ENCODE results near the gene DAPK1.
A peak's percentile ranks its signal among the peaks of the same experiment; 100 is the strongest.

DNA sequence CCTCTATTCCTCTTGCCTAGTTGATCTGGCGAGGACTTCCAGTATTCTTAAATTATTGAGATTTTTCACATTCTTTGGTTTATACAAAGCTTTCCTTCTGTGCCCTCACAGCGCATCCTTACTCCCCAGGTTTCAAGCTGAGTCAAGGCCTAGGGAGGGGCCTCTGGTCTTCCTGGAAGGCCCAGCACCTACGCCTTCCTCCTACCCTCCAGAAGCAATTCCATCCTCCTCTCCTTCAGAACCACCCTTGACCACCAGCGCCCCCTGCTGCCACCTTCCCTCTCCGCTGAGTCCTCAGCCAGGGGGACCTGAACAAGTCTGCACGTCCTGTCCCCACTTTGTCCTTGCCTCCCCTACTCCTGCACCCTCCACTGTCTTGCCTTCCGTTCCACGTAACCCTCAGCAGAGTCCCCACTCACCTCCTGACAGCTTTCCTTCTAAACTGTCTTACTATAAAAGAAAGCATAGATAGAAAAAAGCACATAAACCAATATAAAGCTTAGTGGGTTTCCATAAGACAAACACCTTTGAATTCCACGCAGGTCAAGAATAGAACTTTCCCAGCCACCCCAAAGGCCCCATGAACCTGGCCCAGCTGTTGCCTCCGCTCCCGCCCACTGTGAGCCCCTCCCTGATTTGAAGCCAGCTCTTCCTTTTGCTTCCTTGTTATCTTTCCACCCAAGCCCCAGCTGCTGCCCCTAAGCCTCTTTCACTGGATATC is 165.3 kb downstream of the DAPK1 start:
- TF ChIP-seq, protein P1, sequence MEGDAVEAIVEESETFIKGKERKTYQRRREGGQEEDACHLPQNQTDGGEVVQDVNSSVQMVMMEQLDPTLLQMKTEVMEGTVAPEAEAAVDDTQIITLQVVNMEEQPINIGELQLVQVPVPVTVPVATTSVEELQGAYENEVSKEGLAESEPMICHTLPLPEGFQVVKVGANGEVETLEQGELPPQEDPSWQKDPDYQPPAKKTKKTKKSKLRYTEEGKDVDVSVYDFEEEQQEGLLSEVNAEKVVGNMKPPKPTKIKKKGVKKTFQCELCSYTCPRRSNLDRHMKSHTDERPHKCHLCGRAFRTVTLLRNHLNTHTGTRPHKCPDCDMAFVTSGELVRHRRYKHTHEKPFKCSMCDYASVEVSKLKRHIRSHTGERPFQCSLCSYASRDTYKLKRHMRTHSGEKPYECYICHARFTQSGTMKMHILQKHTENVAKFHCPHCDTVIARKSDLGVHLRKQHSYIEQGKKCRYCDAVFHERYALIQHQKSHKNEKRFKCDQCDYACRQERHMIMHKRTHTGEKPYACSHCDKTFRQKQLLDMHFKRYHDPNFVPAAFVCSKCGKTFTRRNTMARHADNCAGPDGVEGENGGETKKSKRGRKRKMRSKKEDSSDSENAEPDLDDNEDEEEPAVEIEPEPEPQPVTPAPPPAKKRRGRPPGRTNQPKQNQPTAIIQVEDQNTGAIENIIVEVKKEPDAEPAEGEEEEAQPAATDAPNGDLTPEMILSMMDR (IDR thresholded peaks at IDR 0.05; ENCODE audit: extremely low read depth in 1 of 2, insufficient read depth in 1 of 2, low read depth in 1 of 2, low read length in 2 of 2), result peak; percentile 80 to 87
- TF ChIP-seq JUN (IDR thresholded peaks at IDR 0.05; ENCODE audit: borderline replicate concordance, insufficient read depth, insufficient read length, low read depth), result no peak
- no peak for TF ChIP-seq EZH2 (IDR thresholded peaks at IDR 0.05; ENCODE audit: borderline replicate concordance, low read depth, low read length, severe bottlenecking)
